Hematopoietic multipotent progenitor cell treated with erythropoietin and hydrocortisone succinate and interleukin-3 and kit ligand, for 15 days (in vitro differentiated cells): ENCODE data around the gene ITPR3.

Source experiments
- DNase-seq: peaks from one replicate; pipeline ENCODE4 v3.0.0-alpha.2; 2015; ENCODE audit warnings: low spot score

The ITPR3 gene

DNA sequence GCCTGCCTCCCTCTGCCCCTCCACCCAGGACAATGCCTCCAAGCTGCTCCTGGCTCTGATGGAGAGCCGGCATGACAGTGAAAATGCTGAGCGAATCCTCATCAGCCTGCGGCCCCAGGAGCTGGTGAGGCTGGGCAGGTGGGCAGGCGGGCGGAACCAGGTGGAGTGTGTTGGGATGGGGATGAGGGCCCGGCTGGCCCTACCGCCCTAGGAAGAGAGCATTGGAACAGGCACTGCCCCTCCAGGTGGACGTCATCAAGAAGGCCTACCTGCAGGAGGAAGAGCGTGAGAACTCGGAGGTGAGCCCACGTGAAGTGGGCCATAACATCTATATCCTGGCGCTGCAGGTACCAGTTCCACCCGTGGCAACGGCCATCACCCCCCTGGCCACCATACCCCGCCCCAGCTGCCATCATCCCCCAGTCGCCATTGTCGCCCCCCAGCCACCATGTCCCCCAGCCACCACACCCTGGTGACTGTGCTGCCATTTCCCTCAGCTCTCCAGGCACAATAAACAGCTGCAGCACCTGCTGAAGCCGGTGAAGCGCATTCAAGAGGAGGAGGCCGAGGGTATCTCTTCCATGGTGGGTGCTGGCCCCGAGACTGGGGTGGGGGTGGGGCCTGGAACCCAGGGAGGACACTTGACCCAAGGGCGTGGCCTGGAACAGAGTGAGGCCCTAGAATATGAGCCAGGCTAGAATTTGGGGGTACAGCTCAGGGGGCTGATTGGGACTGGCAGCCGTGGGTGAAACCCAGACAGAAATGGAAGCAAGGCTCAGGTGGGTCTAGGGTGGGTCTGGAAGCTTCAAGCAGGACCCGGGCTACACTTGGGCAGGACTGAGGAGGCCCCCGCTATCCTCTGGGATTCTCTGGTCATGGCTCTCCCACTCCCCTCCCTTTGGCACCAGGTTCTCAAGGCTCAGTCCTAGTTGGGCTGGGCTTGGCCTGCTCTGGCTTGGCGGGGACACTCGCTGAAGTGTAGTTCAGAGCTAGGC lies 66.2 kb downstream of the ITPR3 start:
- DNase-seq, result no peak

DNA sequence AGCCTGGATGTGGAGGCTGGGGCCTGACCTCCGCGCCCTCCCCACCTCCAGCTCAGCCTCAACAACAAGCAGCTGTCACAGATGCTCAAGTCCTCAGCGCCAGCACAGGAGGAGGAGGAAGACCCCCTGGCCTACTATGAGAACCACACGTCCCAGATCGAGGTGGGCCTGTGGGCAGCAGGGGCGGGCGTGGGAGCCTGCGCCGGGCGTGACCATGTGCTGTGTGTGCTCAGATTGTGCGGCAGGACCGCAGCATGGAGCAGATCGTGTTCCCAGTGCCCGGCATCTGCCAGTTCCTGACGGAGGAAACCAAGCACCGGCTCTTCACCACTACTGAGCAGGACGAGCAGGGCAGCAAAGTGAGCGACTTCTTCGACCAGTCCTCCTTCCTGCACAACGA lies 66.9 kb downstream of the ITPR3 start:
- DNase-seq, result no peak

DNA sequence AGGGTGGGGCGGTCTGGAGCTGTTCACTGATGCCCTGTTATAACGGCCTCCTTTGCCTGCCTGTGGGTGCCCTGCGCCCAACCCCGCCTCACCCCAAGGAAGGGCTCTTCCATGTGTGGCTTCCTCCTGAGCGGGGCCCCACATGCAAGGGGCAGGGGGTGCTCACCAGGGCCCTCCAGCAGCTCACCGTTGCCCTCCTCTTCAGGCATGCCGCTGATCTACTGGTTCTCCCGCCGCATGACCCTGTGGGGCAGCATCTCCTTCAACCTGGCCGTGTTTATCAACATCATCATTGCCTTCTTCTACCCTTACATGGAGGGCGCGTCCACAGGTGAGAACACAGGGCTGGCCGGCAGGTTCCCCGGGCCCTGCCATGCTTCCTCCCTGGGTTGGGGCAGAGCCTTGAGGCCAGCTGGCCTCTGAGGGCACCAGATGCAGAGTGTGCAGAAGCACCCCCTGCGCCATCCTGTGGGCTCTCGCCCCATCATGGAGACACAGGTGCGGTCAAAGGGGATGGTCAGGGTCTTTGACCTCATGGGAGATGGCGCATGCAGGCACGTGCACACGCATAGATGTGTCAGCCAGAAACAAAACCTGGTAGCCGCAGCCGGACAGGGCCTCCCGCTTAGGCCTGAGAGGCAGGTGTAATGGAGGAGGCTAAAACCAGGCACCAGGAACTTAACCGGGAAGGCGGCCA lies 67.5 kb downstream of the ITPR3 start:
- DNase-seq, result no peak

GRCh38 chr6:33689148-33689494 lies 68.0 kb downstream of the ITPR3 start:
- no peak for DNase-seq

DNA sequence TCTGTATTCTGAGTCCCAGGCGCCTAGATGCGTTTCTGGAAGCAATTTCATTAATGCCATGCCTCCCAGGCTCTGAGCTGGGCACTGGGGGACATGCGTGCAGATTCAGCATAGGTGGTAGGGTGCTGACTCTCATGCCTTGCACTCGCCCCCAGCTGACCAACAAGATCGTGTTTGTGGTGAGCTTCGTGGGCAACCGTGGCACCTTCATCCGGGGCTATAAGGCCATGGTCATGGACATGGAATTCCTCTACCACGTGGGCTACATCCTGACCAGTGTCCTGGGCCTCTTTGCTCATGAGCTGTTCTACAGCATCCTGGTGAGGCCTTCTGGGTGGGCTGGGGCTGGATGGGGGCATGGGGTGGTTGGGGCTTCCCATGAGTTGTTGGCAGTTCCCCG lies 68.8 kb downstream of the ITPR3 start:
- DNase-seq, result no peak

- no peak for DNase-seq
These were observed 69.6 kb downstream of the ITPR3 start for GRCh38 chr6:33690766-33691165.

- DNase-seq, result no peak
These were observed 70.4 kb downstream of the ITPR3 start for GRCh38 chr6:33691456-33692077.

- no peak for DNase-seq
These were observed 71.1 kb downstream of the ITPR3 start for GRCh38 chr6:33692078-33692759.

GRCh38 chr6:33692760-33693158 lies 71.6 kb downstream of the ITPR3 start:
- DNase-seq, result no peak

DNA sequence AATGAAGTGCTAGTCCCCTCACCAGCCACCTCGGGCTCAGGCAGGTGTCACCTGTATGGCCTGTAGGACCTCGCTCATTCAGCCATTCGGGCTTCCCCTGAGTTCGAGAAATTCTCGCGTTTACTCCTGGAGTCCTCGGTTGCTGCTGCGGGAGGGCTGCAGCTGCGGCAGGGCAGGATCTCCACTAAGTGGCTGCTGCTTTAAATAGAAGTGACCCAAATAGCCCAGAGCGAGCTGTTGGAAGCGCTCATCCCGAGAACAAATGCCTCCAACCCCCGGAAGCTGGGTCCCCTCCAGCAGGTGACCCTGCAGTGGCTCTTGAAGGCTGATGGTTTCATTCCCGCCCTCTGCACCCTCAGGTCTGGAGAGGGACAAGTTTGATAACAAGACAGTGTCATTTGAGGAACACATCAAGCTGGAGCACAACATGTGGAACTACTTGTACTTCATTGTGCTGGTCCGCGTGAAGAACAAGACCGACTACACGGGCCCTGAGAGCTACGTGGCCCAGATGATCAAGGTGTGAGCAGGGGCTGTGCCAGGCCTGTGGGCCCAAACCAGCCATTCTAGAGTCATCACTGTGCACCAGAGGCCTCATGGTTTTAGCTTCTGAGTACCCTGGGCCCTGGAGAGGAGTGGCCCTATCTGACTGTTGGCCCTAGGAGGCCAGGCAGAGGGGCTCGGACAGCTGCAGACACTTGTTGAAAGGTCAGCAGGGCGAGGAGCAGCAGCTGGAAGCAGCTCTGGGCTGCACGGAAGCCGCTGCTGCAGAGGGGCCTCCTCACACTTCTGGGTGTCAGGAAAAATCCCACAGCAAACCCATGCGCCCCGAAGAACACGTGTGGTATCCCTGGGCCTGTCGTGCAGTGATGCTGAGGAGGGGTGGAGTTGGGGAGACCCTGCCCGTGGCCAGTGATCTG lies 72.3 kb downstream of the ITPR3 start:
- DNase-seq, result no peak

GRCh38 chr6:33694401-33694931 lies 73.3 kb downstream of the ITPR3 start:
- DNase-seq, result no peak

DNA sequence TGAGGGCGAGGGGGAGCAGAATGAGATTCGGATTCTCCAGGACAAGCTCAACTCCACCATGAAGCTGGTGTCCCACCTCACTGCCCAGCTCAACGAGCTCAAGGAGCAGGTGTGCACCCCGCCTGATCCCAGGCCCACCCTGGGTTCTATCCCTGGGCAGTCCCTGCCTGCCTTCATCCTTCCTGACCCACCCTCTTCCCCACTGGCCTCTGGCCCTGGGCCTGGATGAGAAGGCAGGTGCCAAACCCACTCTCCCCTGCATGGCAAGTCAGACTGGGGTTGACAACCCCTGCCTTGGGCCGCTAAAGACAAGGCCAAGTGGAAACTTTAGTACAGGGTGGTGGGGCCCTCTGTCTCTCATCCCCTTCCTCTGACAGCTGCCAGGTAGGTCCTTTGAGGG lies 73.9 kb downstream of the ITPR3 start:
- DNase-seq, result no peak

DNA sequence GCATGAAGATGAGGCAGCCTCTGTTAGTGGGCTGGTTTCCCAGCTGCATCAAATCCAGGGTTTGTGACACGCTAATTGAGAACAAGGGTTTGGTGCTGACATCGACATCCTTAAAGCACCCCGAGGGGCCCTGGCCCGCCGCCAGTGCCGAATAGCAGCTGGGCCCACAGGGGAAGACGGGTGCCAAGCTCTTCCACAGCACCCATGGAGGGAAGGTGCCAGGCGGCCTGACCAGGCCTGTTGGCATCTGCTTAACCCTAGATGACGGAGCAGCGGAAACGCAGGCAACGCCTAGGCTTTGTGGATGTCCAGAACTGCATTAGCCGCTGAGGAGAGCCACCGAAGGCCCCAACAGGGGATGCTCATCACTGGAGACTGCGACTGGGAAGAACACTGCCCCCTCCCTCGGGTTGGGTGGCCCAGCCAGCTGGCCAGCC lies 74.3 kb downstream of the ITPR3 start:
- DNase-seq, result no peak

DNA sequence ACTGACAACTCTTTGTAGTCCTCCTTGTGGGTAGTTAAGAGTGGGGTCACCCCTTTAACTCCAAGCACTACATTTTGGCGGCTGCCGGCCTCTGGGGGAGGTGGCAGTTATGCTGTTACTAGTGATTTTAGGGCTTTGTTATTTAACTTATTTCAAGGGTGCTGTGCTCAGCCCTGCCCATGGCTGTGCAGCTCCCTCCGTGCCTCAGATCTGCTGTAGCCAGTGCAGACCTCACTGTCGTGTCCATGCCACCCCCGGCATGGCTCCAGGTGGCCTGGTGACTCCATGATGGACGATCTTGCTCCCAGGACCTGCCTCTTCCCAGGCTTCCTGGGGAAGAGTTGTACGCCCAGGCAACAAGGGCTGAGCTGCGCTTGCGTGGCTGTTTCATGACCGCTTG lies 75.0 kb downstream of the ITPR3 start:
- no peak for DNase-seq

DNA sequence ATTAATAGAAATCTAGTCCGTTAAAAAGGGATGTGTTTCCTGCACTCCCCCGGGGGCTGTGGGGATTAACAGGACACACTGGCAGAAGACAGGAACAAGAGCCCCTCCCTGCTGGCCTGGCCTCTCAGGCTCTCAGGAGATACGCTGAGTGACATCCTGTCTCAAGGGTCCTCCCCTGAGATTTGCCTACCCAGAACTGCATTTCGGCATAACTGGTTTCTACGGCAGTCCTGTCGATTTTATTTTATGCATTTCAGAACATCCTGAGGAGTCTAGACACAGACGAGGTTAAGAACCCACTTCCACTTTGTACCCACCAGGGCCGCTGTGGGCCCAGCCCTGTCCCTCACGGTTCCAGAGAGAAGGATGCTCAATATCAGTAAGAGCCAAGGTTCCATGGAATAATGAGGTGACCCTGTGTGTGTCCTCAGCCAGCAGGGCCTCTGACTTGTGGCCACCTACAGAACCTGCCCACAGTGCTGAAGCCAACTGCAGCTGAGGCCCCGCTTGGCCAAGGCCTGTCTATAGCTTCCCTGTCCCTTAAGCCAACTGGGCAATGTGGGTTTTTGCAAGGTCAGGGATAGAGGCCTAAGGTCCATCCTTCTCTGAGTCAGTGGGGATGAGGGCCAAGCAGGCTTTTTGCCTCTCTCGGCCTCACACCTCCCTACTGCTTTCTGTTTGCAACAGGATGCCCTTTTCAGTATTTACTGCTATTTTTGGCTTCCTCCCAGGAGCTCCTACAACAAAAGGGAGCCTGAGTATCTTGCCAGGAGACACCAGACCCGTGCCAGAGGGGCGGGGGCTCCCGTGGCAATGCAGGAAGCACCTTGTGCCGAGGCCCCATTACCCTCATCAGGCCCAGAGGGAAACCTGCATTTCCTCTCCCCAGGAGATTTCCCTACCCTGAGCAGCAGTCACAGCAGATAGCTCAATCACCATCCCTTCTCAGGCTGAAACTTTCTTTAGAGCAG lies 75.7 kb downstream of the ITPR3 start:
- DNase-seq, result no peak

DNA sequence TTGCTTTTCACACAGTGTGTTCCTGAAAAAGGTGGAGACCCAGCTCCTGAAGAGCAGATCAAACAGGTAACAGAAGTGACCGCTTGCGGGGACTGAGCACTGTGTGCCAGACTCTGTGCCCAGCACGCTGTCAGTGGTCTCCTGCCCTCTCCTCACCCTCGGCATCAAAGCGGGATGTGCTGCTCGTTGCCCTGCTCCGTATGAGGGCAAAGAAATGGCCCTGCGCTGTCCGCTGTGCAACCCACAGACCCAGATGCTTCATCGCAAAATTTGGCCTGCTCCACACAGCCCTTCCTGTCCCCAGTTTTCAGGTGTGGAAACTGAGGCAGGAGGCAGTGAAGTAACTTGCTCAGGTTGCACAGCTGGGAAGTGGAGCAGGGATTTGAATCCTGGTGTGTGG lies 76.7 kb downstream of the ITPR3 start:
- no peak for DNase-seq

DNA sequence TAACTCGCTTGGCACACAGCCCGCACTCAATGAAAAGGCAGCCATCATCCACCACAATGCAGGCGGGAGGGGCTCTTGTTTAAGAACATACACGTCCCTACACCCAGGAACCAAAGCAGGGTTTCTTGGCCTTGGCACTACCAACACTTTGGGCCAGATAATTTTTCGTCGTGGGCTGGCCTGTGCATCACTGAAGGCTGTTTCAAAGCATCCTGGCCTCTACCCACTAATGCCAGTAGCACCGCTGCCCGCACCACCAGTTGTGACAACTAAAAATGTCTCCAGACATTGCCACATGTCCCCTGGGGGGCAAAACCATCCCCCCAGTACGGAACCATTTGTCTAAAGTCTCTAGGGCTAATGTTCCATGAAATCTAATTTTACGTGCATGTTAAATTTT lies 77.4 kb downstream of the ITPR3 start:
- no peak for DNase-seq

- no peak for DNase-seq
These were observed 78.0 kb downstream of the ITPR3 start for GRCh38 chr6:33699131-33699530.

- DNase-seq, result no peak
These were observed 78.6 kb downstream of the ITPR3 start for GRCh38 chr6:33699739-33700138.
